GM18867 (cell line): ENCODE data around the gene SARM1.
A peak's percentile ranks its signal among the peaks of the same experiment; 100 is the strongest.

Experiments used
- ATAC-seq: cut with Tn5 transposase; IDR thresholded peaks from one replicate; pipeline ENCODE4 v1.9.1; 2021; ENCODE audit warnings: mild to moderate bottlenecking, moderate library complexity; ENCODE audit not compliant: unreplicated experiment

The SARM1 gene

GRCh38 chr17:28367641-28368305, 3.7 kb upstream of the SARM1 start:
- no peak for ATAC-seq

- ATAC-seq: no peak
These were observed 3.1 kb upstream of the SARM1 start for GRCh38 chr17:28368306-28368831.

- ATAC-seq: no peak
These were observed 2.4 kb upstream of the SARM1 start for GRCh38 chr17:28368915-28369683.

- no peak for ATAC-seq
These were observed 1.8 kb upstream of the SARM1 start for GRCh38 chr17:28369684-28370034.

GRCh38 chr17:28370035-28370743, 1.3 kb upstream of the SARM1 start, which contains the start of gene VTN:
VTN (minus strand) TSS chr17:28370307; CDS start chr17:28370203, 104 bp downstream.
- ATAC-seq: no peak

- ATAC-seq: no peak
These were observed 770 bp upstream of the SARM1 start for GRCh38 chr17:28370744-28371103.

GRCh38 chr17:28372203-28372944, 880 bp downstream of the SARM1 start:
- ATAC-seq: peak; percentile 13

- no peak for ATAC-seq
These were observed 1.4 kb downstream of the SARM1 start for GRCh38 chr17:28372945-28373274.

- no peak for ATAC-seq
These were observed 8.6 kb downstream of the SARM1 start for GRCh38 chr17:28379814-28380801.

GRCh38 chr17:28381141-28381825, 9.8 kb downstream of the SARM1 start:
- no peak for ATAC-seq

GRCh38 chr17:28384281-28385036, 13.0 kb downstream of the SARM1 start:
- no peak for ATAC-seq

GRCh38 chr17:28385037-28385400, 13.5 kb downstream of the SARM1 start:
- ATAC-seq: no peak

GRCh38 chr17:28385406-28385805, 13.9 kb downstream of the SARM1 start:
- ATAC-seq: no peak

GRCh38 chr17:28386391-28386790, 14.9 kb downstream of the SARM1 start:
- no peak for ATAC-seq

GRCh38 chr17:28388106-28388505, 16.6 kb downstream of the SARM1 start:
- no peak for ATAC-seq

- ATAC-seq: no peak
These were observed 18.6 kb downstream of the SARM1 start for GRCh38 chr17:28390141-28390540.

GRCh38 chr17:28390563-28390962, 19.1 kb downstream of the SARM1 start:
- ATAC-seq: no peak

- no peak for ATAC-seq
These were observed 19.5 kb downstream of the SARM1 start for GRCh38 chr17:28390984-28391383.

GRCh38 chr17:28391401-28391800, 19.9 kb downstream of the SARM1 start:
- ATAC-seq: no peak
